ENCODE measurements around the gene FHIT. TPM values are rescaled to one million over a fixed set of nuclear protein-coding genes. Genes with fewer than 3 reads are reported as not detected.

Gene FHIT
- total and polyA plus RNA-seq, 4 donors, result 2.1 to 14.7 (median 6.6) TPM

DNA sequence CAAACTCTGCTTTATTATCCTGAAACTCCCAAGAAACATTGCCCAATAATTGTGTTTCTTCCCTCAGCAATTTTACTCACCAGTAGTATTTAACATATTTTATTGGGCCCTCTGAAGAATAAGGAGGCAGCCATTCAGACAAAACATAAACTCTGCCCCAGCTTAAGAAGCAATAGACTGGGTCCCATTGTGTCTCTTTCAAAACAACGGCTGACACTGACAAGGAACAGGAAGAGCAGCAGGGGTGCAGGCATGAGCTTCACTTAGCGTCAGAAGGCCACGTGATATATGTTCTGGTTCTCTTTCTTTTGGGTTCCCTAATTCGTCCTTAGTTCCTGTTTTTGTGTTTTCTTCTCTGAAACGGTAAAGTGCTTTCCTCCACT, 242.3 kb downstream of the FHIT start:
- H3K9ac ChIP-seq (ENCODE audit: low read depth in 1 of 2, low read length in 2 of 2), result no peak overlapping the region
- H3K4me3 ChIP-seq (ENCODE audit: low read depth in 1 of 3, low read length in 3 of 3), result no peak overlapping the region
- DNase-seq (ENCODE audit: low spot score), result no peak
- TF ChIP-seq YY1 (IDR thresholded peaks at IDR 0.05), result no peak
- TF ChIP-seq, protein P1, sequence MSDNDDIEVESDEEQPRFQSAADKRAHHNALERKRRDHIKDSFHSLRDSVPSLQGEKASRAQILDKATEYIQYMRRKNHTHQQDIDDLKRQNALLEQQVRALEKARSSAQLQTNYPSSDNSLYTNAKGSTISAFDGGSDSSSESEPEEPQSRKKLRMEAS (IDR thresholded peaks at IDR 0.05), result no peak
- no peaks in the 10 kb centered on the region for H3K9me3 ChIP-seq (ENCODE audit: control insufficient read depth in 4 of 4, low read length in 3 of 4)
- no peaks in the 10 kb centered on the region for H3K27me3 ChIP-seq (ENCODE audit: control insufficient read depth in 4 of 4, insufficient read depth in 4 of 4, low read length in 3 of 4)
- WGBS, result 77% methylated on average over 5 of the region's 5 CpGs
- H3K4me1 ChIP-seq (ENCODE audit: control insufficient read depth in 4 of 4, insufficient read depth in 4 of 4, low read length in 3 of 4), result no peaks in the 10 kb centered on the region
- no peak overlapping the region for H3K27ac ChIP-seq (ENCODE audit: low read depth in 1 of 2, low read length in 2 of 2)
- H3K36me3 ChIP-seq (ENCODE audit: control insufficient read depth in 4 of 4, insufficient read depth in 3 of 4, low read depth in 1 of 4, low read length in 3 of 4), result no peaks in the 10 kb centered on the region

DNA sequence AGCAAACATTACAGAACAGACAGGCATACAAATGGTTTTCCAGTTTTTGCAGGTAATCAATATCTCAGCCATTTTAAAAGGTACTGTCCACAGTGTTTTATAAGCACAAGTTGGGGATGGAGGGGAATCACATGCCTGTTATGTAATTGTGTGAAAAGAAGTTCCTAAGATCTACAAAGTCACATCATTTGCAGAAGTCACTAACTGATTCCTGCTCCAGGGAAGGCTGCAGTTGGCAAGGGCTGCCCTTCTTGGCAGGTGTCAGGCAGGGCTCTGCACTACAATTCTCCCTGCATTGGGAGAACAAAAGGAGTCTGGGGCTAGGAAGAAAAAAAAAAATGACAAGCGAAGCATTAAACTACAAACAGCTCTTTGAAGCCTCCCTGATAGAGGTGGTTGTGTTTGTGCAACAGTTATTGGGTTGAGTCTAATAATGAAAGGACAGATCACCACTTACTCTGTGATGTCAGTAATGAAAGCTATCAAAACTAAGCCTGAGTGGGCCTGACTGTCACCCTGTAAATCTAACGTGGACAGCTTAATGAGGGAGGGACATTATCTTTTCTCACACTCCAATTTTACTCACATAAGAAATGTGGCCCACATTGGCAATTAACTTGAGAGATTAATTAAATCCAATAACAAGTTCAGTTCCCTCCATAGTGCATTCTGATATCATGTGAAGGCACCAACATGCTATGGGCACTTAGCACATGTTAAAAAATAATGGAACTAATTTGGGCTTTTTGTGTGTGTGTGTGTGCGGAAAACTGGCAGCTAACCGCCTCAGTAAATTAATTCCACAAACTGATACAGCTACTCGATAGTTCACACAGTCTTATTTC, 242.9 kb downstream of the FHIT start:
- Histone ChIP-seq H3K9ac (ENCODE audit: low read depth in 1 of 2, low read length in 2 of 2) (no peak overlapping the region), H3K4me3 (ENCODE audit: low read depth in 1 of 3, low read length in 3 of 3) (no peak overlapping the region), H3K27me3 (ENCODE audit: control insufficient read depth in 4 of 4, insufficient read depth in 4 of 4, low read length in 3 of 4) (no peaks in the 10 kb centered on the region), H3K27ac (ENCODE audit: low read depth in 1 of 2, low read length in 2 of 2) (no peak overlapping the region), H3K9me3 (ENCODE audit: control insufficient read depth in 4 of 4, low read length in 3 of 4) (no peaks in the 10 kb centered on the region), H3K4me1 (ENCODE audit: control insufficient read depth in 4 of 4, insufficient read depth in 4 of 4, low read length in 3 of 4) (no peaks in the 10 kb centered on the region), H3K36me3 (ENCODE audit: control insufficient read depth in 4 of 4, insufficient read depth in 3 of 4, low read depth in 1 of 4, low read length in 3 of 4) (no peaks in the 10 kb centered on the region)
- TF ChIP-seq, protein P1 (IDR thresholded peaks at IDR 0.05), result no peak
- no peak for TF ChIP-seq HNF4G (IDR thresholded peaks at IDR 0.05)
- TF ChIP-seq TAF1 (conservative IDR thresholded peaks at IDR 0.05), result no peak
- no peak for TF ChIP-seq YY1 (IDR thresholded peaks at IDR 0.05)
- no peak for TF ChIP-seq FOXA2 (IDR thresholded peaks at IDR 0.05)
- TF ChIP-seq FOXA1 (IDR thresholded peaks at IDR 0.05), result no peak
- TF ChIP-seq CTCF (IDR thresholded peaks at IDR 0.05; ENCODE audit: low read depth, low read length, missing input control), result no peak
- no peak for TF ChIP-seq JUND (IDR thresholded peaks at IDR 0.05)
- no peak for TF ChIP-seq SP1 (IDR thresholded peaks at IDR 0.05)
- 97% methylated on average over 5 of the region's 5 CpGs for WGBS
- no peak for DNase-seq (ENCODE audit: low spot score)

DNA sequence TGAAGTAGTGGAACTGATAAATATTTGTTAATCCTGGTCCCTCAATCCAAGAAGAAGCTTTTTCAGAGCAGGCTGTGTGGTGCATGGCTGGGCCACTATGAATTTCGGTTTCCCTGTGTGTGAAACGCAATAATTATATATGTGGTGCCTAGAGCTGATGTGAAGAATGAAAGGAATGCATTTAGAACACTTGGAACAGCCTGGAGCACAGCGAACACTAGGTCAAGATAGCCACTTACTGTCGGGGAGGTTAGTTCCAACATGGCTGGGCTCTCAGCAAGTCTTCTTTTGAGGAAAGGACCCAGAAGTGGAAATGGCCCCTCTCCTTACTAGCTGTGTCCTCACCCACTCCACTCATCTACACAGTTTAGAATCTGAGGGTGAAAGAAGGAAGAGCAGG, 245.7 kb downstream of the FHIT start:
- 92% methylated on average over 4 of the region's 4 CpGs for WGBS
- DNase-seq (ENCODE audit: low spot score), result no peak
- no peak for TF ChIP-seq EGR1 (IDR thresholded peaks at IDR 0.05; ENCODE audit: low read depth in 2 of 2)
- TF ChIP-seq RXRA (IDR thresholded peaks at IDR 0.05), result no peak
- no peak for TF ChIP-seq HNF4A (conservative IDR thresholded peaks at IDR 0.05)
- TF ChIP-seq ATF3 (IDR thresholded peaks at IDR 0.05), result no peak
- no peak for TF ChIP-seq TAF1 (conservative IDR thresholded peaks at IDR 0.05)
- TF ChIP-seq FOXA1 (IDR thresholded peaks at IDR 0.05), result no peak
- TF ChIP-seq NR2F2 (IDR thresholded peaks at IDR 0.05), result no peak
- no peaks in the 10 kb centered on the region for H3K9me3 ChIP-seq (ENCODE audit: control insufficient read depth in 4 of 4, low read length in 3 of 4)
- H3K27ac ChIP-seq (ENCODE audit: low read depth in 1 of 2, low read length in 2 of 2), result no peak overlapping the region
- H3K27me3 ChIP-seq (ENCODE audit: control insufficient read depth in 4 of 4, insufficient read depth in 4 of 4, low read length in 3 of 4), result no peaks in the 10 kb centered on the region
- no peaks in the 10 kb centered on the region for H3K4me1 ChIP-seq (ENCODE audit: control insufficient read depth in 4 of 4, insufficient read depth in 4 of 4, low read length in 3 of 4)
- H3K9ac ChIP-seq (ENCODE audit: low read depth in 1 of 2, low read length in 2 of 2), result no peak overlapping the region
- no peak overlapping the region for H3K4me3 ChIP-seq (ENCODE audit: low read depth in 1 of 3, low read length in 3 of 3)
- no peaks in the 10 kb centered on the region for H3K36me3 ChIP-seq (ENCODE audit: control insufficient read depth in 4 of 4, insufficient read depth in 3 of 4, low read depth in 1 of 4, low read length in 3 of 4)

Measured in liver (tissue), 9 donors.